A549 (cell line): Measurements from ENCODE around the gene MTHFS. TPM values are rescaled to one million over a fixed set of nuclear protein-coding genes. Genes with fewer than 3 reads are reported as not detected.

Experiments
- ATAC-seq, 2 experiments: fragments of 200-7000 bp in 1 of 2; fragments of >200 bp in 1 of 2; cut with Nextera tagmentation in 1 of 2; cut with Tn5 transposase in 1 of 2; 3 replicates each; pipeline versions ENCODE4 v1.8.0 to v1.9.1; 2018 to 2020; ENCODE audit warnings: mild to moderate bottlenecking in 1 of 2, moderate library complexity in 1 of 2
- CTCF ChIA-PET: fragments of 300-600 bp; sonication (Branson Sonifier 250); formaldehyde crosslinking; extraction: SDS; loops from one replicate; lab custom pipeline; 2021; ENCODE audit warnings: antibody characterized with exemption, inconsistent platforms; lab: Yijun Ruan, JAX
- POLR2A ChIA-PET: fragments of 350-600 bp; formaldehyde crosslinking; extraction: SDS; loops from one replicate; lab custom pipeline; 2021; ENCODE audit warnings: antibody characterized with exemption, inconsistent platforms; lab: Yijun Ruan, JAX
- DNase-seq, 2 experiments: peaks; one replicate each; pipeline versions ENCODE4 v3.0.0 to v3.0.0-alpha.2; 2011 to 2016; ENCODE audit warnings: low read depth in 1 of 2, low spot score in 1 of 2
- FAIRE-seq: peaks from 2 replicates; lab custom pipeline; 2011; peaks lifted over from hg19 to GRCh38; lab: Jason Lieb, UNC
- H3K27ac ChIP-seq, 2 experiments: fragments of >200 bp; sonication (Bioruptor Twin); formaldehyde crosslinking; 3 replicates each; pipeline ENCODE4 v1.5.1; 2016 to 2017
- H3K4me1 ChIP-seq: fragments of >200 bp; sonication (Bioruptor Twin); formaldehyde crosslinking; 3 replicates; pipeline ENCODE4 v1.6.1; 2016
- H3K4me2 ChIP-seq: fragments of >200 bp; sonication (Bioruptor Twin); formaldehyde crosslinking; 3 replicates; pipeline ENCODE4 v1.6.1; 2016
- H3K4me3 ChIP-seq: fragments of >200 bp; sonication (Bioruptor Twin); formaldehyde crosslinking; 3 replicates; pipeline ENCODE4 v1.5.1; 2016
- H3K9me3 ChIP-seq: fragments of >200 bp; sonication (Bioruptor Twin); formaldehyde crosslinking; 3 replicates; pipeline ENCODE4 v1.6.1; 2016
- BHLHE40 ChIP-seq: IDR thresholded peaks from 2 replicates; pipeline ENCODE4 v1.6.1; 2012; ENCODE audit warnings: low read depth, low read length, inconsistent platforms
- CHD2 ChIP-seq: fragments of 150-350 bp; IDR thresholded peaks from 2 replicates; pipeline ENCODE4 v1.6.1; 2014; ENCODE audit warnings: low read length; ENCODE audit not compliant: partially characterized antibody
- CHD4 ChIP-seq: fragments of 200-600 bp; sonication (generic); IDR thresholded peaks from 2 replicates; pipeline ENCODE4 v1.6.1; 2016; ENCODE audit warnings: antibody characterized with exemption, mild to moderate bottlenecking, borderline replicate concordance
- ESRRA ChIP-seq: fragments of 150-350 bp; IDR thresholded peaks from 2 replicates; pipeline ENCODE4 v1.6.1; 2014; ENCODE audit warnings: mild to moderate bottlenecking, low read length, borderline replicate concordance
- FOSL2 ChIP-seq, 2 experiments: fragments of 450-650 bp in 1 of 2; fragments of >200 bp in 1 of 2; sonication (Bioruptor Twin) in 1 of 2; formaldehyde crosslinking; IDR thresholded peaks; 2 replicates each; pipeline versions ENCODE4 v1.5.0 to v1.6.1; 2016 to 2020; ENCODE audit warnings: mild to moderate bottlenecking in 1 of 2, moderate library complexity in 1 of 2
- HES2 ChIP-seq: fragments of >200 bp; sonication (Bioruptor Twin); formaldehyde crosslinking; IDR thresholded peaks from 2 replicates; pipeline ENCODE4 v1.6.1; 2016
- HEYL ChIP-seq: fragments of 250-450 bp; sonication (Bioruptor Pico); IDR thresholded peaks from 2 replicates; pipeline ENCODE4 v1.8.0; 2021; ENCODE audit warnings: mild to moderate bottlenecking, moderate library complexity
- HMGXB4 ChIP-seq: fragments of 250-450 bp; sonication (Bioruptor Pico); IDR thresholded peaks from 2 replicates; pipeline ENCODE4 v1.5.0; 2021; ENCODE audit warnings: mild to moderate bottlenecking, moderate library complexity, borderline replicate concordance
- HOXB13 ChIP-seq: fragments of 250-450 bp; sonication (Bioruptor Pico); IDR thresholded peaks from 2 replicates; pipeline ENCODE4 v1.5.0; 2020; ENCODE audit warnings: low read depth, mild to moderate bottlenecking, moderate library complexity
- HOXB5 ChIP-seq: fragments of 250-450 bp; sonication (Bioruptor Pico); IDR thresholded peaks from 2 replicates; pipeline ENCODE4 v1.5.0; 2020; ENCODE audit warnings: mild to moderate bottlenecking, moderate library complexity
- JUN ChIP-seq, 2 experiments: fragments of >200 bp; sonication (Bioruptor Twin); formaldehyde crosslinking; IDR thresholded peaks; 2 replicates in 1 of 2; 3 replicates in 1 of 2; pipeline ENCODE4 v1.6.1; 2016 to 2017
- KDM1A ChIP-seq: fragments of 200-600 bp; sonication (generic); IDR thresholded peaks from 2 replicates; pipeline ENCODE4 v1.6.1; 2016; ENCODE audit warnings: low read depth, mild to moderate bottlenecking
- MAZ ChIP-seq: fragments of 150-350 bp; IDR thresholded peaks from 2 replicates; pipeline ENCODE4 v1.6.1; 2014; ENCODE audit warnings: antibody characterized with exemption, low read depth, low read length, borderline replicate concordance
- NPAS2 ChIP-seq: fragments of 250-450 bp; sonication (Bioruptor Pico); IDR thresholded peaks from 2 replicates; pipeline ENCODE4 v1.8.0; 2022; ENCODE audit warnings: mild to moderate bottlenecking, moderate library complexity, borderline replicate concordance
- NR3C1 ChIP-seq: fragments of >200 bp; sonication (Bioruptor Twin); formaldehyde crosslinking; IDR thresholded peaks from 3 replicates; pipeline ENCODE4 v1.6.1; 2017
- POLR2A ChIP-seq: IDR thresholded peaks from 2 replicates; pipeline ENCODE4 v1.6.1; 2012; ENCODE audit warnings: mild to moderate bottlenecking, low read length
- POLR2AphosphoS2 ChIP-seq: conservative IDR thresholded peaks from 2 replicates; pipeline ENCODE4 v1.6.1; 2012; ENCODE audit warnings: low read length, improper control_type of control experiment, inconsistent platforms
- RCOR1 ChIP-seq: fragments of 150-350 bp; IDR thresholded peaks from 2 replicates; pipeline ENCODE4 v1.6.1; 2014; ENCODE audit warnings: antibody characterized with exemption, low read length, low read depth
- SMC3 ChIP-seq: fragments of >200 bp; sonication (Bioruptor Twin); formaldehyde crosslinking; IDR thresholded peaks from 3 replicates; pipeline ENCODE4 v1.6.1; 2018; ENCODE audit warnings: inconsistent platforms
- TP53 ChIP-seq: fragments of 250-450 bp; sonication (Bioruptor Pico); IDR thresholded peaks from 2 replicates; pipeline ENCODE4 v1.5.0; 2021; ENCODE audit warnings: mild to moderate bottlenecking, moderate library complexity
- WGBS: methylation state at CpG from one replicate; pipeline ENCODE4 v1.1.6; 2017; ENCODE audit errors: missing lambda C conversion rate; 5-methylcytosine and 5-hydroxymethylcytosine counted together
- polyA plus RNA-seq, 4 experiments: library from polyadenylated mRNA; depleted of rRNA in 3 of 4; stranded (reverse); fragments of >200 nt; fragmentation: RNase III in 1 of 4; extraction: RNeasy Plus Mini Kit Qiagen cat#74134 plus additional on column Dnase treatment in 1 of 4; gene quantifications; 2 replicates in 3 of 4; 3 replicates in 1 of 4; pipeline ENCODE4 v1.2.3, GENCODE V29; 2011 to 2017
- TF ChIP-seq, protein P1 (sequence below): fragments of >200 bp; sonication (Bioruptor Twin); formaldehyde crosslinking; IDR thresholded peaks from 3 replicates; pipeline ENCODE4 v1.6.1; 2016

The MTHFS gene
- polyA plus RNA-seq, 2 of the 4 experiments (the other 2 are of a cell fraction), result 102 to 158 TPM

DNA sequence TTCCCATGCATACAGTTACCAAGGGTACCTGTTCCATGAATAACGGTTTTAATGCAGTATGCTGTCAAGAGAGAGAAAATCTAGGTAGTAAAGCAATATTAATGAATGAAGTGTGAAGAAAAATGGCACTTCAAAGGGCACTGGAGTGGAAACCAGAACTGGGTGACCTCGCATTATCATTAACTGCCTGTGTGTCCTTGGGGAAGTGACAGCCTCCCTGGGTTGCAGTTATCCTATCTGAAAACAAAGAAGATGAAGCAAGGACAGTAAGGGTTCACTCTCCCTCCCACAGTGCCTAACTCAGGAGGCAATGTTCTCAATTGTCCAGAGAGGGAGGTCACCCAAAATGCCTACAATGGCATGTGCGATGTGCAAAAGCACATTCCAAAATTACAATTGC lies 15.1 kb downstream of the MTHFS start (continued):
- TF ChIP-seq SMC3 (no peak), HOXB5 (CRISPR knock-in tag) (no peak), NR3C1 (no peak)
- TF ChIP-seq, all 56 proteins: peak for 0

DNA sequence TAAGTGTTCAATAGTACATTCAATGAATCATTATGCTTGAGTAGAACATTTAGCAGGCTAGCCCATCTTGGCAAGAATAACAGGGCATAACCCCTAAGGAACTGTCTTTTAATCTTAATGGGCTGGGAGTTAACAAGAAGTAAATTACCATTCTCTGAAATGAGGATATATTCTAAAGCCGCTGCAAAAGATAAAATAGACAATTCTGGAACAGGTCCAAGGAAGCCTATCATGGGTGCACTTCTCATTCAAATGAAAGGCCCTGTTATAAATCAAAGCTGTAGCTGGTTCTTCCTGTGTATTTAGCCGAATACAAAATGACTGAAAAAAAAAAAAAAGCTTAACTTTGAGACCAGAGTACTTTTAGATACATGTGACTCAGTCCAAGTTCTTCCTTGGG lies 15.6 kb downstream of the MTHFS start:
- DNase-seq, result no peak
- Histone ChIP-seq H3K4me3 (no peak overlapping the region), H3K27ac (no peak overlapping the region), H3K4me2 (no peak overlapping the region), H3K4me1 (no peaks in the 10 kb centered on the region), H3K9me3 (peaks cover 38% of the 10 kb centered on the region)
- no peak for ATAC-seq
- 92% methylated on average over 2 of the region's 2 CpGs for WGBS
- FAIRE-seq, result no peak
- TF ChIP-seq HOXB13 (CRISPR knock-in tag) (no peak), HEYL (CRISPR knock-in tag) (no peak), FOSL2 (IDR thresholded peaks at IDR 0.05) (no peak), FOSL2 (CRISPR knock-in tag; IDR thresholded peaks at IDR 0.05) (no peak), MAZ (no peak), NPAS2 (CRISPR knock-in tag) (no peak), BHLHE40 (no peak), CHD4 (no peak), JUN (IDR thresholded peaks at IDR 0.05) (no peak), HMGXB4 (CRISPR knock-in tag) (no peak)
- TF ChIP-seq, protein P1, sequence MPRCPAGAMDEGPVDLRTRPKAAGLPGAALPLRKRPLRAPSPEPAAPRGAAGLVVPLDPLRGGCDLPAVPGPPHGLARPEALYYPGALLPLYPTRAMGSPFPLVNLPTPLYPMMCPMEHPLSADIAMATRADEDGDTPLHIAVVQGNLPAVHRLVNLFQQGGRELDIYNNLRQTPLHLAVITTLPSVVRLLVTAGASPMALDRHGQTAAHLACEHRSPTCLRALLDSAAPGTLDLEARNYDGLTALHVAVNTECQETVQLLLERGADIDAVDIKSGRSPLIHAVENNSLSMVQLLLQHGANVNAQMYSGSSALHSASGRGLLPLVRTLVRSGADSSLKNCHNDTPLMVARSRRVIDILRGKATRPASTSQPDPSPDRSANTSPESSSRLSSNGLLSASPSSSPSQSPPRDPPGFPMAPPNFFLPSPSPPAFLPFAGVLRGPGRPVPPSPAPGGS, result no peak
- ChIA-PET POLR2A (interaction anchor here (0.5 kb wide), 1 partner anchor 1119 kb away, joined by 3 read pairs; the partner anchor contains the start of gene TLNRD1), CTCF (interaction anchor here (0.9 to 1.7 kb wide), 4 partner anchors 8 to 541 kb away, joined by 5 to 12 read pairs (median 6); no protein-coding TSS in a partner anchor)

GRCh38 chr15:79878078-79878705 lies 18.6 kb downstream of the MTHFS start:
- H3K9me3 ChIP-seq, result peaks cover 49% of the 10 kb centered on the region
- H3K4me3 ChIP-seq, result no peak overlapping the region
- TF ChIP-seq HES2, result no peak
- no peak for TF ChIP-seq ESRRA
- TF ChIP-seq CHD2, result no peak
- no peak for TF ChIP-seq POLR2AphosphoS2
- no peak for TF ChIP-seq NR3C1
- no peak for TF ChIP-seq KDM1A
- no peak for TF ChIP-seq RCOR1
- no peak for TF ChIP-seq POLR2A
- no peak for TF ChIP-seq HOXB5 (CRISPR knock-in tag)
- no peak for TF ChIP-seq TP53 (CRISPR knock-in tag)
- ATAC-seq (no peak), FAIRE-seq (no peak), DNase-seq (peak in 1 of 2 experiments; percentile 62)
- no peak overlapping the region for H3K4me2 ChIP-seq
- 80% methylated on average over 7 of the region's 7 CpGs for WGBS
- 0 out of 3 replicates have a peak, but pooled peaks cover 4% of the 10 kb centered on the region for H3K4me1 ChIP-seq
- POLR2A ChIA-PET, result no interaction called here
- H3K27ac ChIP-seq, result no peak overlapping the region
- CTCF ChIA-PET, result interaction anchor here (1.2 kb wide), 1 partner anchor 9 kb away, joined by 3 read pairs; no protein-coding TSS in a partner anchor
